ENCODE measurements around the gene TK1.

DNA sequence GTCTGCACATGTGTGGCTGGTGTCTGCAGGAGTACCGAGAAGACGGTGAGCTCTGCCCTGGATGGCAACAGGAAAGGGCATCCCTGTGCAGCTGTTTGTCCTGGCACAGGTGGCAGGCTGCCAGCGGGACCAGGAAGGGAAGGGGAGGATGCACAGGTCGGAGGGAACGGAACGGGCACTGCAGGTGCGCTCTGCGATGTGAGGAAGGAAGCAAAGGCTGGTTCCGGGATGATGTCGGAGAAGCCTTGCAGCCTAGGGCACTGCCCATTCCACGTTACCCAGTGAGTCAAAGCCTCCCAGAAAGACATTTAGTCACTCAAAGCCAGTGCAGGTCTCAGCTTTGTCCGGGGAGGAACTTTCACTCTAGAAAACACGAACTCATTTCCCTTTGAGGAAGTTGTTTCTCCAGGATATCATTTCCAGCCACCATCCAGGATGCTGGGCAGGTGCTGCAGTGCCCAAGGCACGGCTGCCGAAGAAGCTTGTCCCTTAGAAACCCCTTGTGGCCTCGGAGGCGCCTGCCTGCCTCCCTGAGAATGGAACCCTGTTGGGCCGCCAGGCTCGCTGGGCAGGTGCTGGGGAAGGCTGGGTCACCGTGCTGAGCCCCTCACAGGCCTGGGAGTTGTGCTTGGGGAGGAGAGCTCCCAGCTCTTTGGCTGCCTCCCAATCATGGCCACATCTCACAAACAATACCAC is 40.1 kb upstream of the TK1 start:
- TF ChIP-seq, protein P1, sequence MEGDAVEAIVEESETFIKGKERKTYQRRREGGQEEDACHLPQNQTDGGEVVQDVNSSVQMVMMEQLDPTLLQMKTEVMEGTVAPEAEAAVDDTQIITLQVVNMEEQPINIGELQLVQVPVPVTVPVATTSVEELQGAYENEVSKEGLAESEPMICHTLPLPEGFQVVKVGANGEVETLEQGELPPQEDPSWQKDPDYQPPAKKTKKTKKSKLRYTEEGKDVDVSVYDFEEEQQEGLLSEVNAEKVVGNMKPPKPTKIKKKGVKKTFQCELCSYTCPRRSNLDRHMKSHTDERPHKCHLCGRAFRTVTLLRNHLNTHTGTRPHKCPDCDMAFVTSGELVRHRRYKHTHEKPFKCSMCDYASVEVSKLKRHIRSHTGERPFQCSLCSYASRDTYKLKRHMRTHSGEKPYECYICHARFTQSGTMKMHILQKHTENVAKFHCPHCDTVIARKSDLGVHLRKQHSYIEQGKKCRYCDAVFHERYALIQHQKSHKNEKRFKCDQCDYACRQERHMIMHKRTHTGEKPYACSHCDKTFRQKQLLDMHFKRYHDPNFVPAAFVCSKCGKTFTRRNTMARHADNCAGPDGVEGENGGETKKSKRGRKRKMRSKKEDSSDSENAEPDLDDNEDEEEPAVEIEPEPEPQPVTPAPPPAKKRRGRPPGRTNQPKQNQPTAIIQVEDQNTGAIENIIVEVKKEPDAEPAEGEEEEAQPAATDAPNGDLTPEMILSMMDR (IDR thresholded peaks at IDR 0.05) = no peak
- TF ChIP-seq POLR2A (IDR thresholded peaks at IDR 0.05) = no peak
